Endothelial cell of umbilical vein (primary cell): ENCODE data around the gene CPHXL2.

ENCODE experiments used
- CTCF ChIP-seq, 2 donors: IDR thresholded peaks; 1 replicate in 1 of 2; 2 replicates in 1 of 2; pipeline ENCODE4 v1.5.1; 2011; ENCODE audit warnings: low read length in 2 of 2, mild to moderate bottlenecking in 2 of 2, moderate library complexity in 2 of 2, control low read depth in 1 of 2, inconsistent platforms in 1 of 2, low read depth in 1 of 2; ENCODE audit not compliant: insufficient read depth in 1 of 2; ENCODE audit errors: extremely low read depth in 1 of 2
- EZH2 ChIP-seq: IDR thresholded peaks from 2 replicates; pipeline ENCODE4 v1.6.1; 2012; ENCODE audit warnings: borderline replicate concordance, low read depth, mild to moderate bottlenecking, moderate library complexity, low read length, inconsistent platforms; ENCODE audit not compliant: severe bottlenecking
- POLR2A ChIP-seq: IDR thresholded peaks from 2 replicates; pipeline ENCODE4 v1.6.1; 2012; ENCODE audit warnings: low read depth, mild to moderate bottlenecking, control low read depth, low read length

DNA sequence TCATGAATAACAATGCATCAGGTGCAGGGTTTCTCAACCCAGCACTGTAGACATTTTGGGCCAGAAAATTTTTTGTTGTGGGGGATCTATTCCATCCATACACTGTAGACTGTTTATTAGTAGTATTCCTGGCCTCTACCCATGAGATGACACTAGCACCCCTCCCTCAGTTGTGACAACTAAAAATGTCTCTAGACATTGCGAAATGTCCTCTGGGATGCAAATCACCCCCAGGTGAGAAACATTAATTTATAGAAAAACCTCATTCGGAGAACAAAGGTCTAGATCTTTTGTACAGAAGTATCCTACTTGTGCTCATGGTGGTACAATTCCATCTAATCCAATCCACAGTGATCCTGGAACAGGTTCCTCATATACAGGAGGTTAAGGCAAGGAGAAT lies 58.0 kb downstream of the CPHXL2 start:
- TF ChIP-seq CTCF (IDR thresholded peaks at IDR 0.05; ENCODE audit: extremely low read depth in 1 of 2, insufficient read depth in 1 of 2, low read depth in 1 of 2, low read length in 2 of 2), result no peak
- no peak for TF ChIP-seq EZH2
- no peak for TF ChIP-seq POLR2A
